HG03108 (cell line): ENCODE measurements around the gene PNMT.
A peak's percentile ranks its signal among the peaks of the same experiment; 100 is the strongest.

Experiments used
- ATAC-seq: cut with Tn5 transposase; IDR thresholded peaks from one replicate; pipeline ENCODE4 v1.9.1; 2021; ENCODE audit warnings: moderate library complexity; ENCODE audit not compliant: unreplicated experiment

PNMT gene, protein sequence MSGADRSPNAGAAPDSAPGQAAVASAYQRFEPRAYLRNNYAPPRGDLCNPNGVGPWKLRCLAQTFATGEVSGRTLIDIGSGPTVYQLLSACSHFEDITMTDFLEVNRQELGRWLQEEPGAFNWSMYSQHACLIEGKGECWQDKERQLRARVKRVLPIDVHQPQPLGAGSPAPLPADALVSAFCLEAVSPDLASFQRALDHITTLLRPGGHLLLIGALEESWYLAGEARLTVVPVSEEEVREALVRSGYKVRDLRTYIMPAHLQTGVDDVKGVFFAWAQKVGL

DNA sequence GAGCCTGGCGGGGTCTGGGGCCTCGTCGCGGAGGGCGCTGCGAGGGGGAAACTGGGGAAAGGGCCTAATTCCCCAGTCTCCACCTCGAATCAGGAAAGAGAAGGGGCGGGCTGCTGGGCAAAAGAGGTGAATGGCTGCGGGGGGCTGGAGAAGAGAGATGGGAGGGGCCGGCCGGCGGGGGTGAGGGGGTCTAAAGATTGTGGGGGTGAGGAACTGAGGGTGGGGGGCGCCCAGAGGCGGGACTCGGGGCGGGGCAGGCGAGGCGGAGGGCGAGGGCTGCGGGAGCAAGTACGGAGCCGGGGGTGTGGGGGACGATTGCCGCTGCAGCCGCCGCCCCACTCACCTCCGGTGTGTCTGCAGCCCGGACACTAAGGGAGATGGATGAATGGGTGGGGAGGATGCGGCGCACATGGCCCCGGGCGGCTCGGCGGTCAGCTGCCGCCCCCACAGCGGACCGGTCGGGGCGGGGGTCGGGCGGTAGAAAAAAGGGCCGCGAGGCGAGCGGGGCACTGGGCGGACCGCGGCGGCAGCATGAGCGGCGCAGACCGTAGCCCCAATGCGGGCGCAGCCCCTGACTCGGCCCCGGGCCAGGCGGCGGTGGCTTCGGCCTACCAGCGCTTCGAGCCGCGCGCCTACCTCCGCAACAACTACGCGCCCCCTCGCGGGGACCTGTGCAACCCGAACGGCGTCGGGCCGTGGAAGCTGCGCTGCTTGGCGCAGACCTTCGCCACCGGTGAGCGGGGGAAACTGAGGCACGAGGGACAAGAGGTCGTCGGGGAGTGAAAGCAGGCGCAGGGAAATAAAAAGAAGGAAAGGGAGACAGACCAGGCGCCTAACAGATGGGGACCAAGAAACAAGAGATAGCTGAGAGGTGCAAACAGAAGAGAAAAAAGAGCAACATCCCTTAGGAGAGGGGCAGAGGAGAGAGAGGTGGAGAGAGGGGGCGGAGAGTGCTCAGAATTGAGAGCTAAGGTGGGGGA lies at the start of gene PNMT:
TSS of gene PNMT (plus strand) at position 509 of the 980 bp plus-strand sequence. CDS start at position 532, 23 bp downstream.
- no peak for ATAC-seq

DNA sequence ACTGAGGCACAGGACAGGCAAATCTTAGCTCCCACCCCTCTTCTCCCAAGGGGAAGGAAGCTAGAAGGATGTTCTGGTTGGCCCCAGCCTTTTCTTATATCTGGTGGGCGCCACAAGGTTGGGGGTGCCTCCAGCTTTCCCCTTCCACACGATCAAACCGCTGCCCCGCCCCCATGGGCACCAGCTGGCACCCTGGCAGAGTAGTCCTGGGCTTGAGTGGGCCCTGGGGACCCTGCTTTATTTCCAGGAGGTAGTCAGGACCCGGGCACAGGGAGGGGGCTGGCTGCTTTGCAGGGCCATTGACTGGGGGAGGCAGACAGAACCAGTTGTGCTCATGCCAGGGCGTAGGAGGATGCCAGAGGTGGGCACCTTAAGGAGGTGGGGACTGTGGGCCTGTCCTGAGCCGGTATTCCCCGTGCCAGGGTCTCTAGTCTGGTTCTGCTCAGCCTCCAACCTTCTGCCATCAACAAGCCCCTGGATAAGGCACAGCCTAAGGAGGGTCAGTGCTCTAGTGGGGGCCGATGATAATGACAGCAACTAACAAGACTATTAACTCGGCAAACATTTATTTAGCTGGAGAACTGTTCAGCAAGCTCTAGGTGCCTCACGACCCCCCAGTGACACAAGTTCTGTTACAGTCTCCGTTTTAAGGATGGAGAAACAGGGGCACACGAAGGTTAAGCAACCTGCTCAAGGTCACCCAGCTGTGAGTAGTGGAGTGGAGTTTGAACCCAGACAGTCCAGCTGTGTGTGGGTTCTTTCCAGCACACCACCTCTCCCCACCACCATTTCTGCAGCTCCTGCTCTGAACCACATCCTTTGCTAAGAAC lies 49.1 kb upstream of the PNMT start:
- no peak for ATAC-seq

DNA sequence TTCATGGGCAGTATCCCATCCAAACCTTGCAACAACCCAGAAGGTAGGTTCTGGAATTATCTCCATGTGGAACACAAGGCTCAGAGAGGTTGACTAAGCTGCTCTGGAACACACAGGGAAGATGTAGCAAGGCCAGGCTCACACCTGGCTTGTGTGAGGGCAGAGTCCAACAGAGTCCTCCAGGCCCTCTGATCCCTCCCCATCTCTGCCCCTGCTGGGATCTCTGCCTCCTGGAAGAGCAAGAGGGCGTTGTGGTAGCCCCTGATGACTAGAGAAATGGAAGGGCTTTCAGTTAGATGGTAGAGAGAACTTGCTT lies 48.5 kb upstream of the PNMT start:
- no peak for ATAC-seq

- peak; percentile 44 for ATAC-seq
These were observed 46.5 kb upstream of the PNMT start for GRCh38 chr17:39621523-39622379.

DNA sequence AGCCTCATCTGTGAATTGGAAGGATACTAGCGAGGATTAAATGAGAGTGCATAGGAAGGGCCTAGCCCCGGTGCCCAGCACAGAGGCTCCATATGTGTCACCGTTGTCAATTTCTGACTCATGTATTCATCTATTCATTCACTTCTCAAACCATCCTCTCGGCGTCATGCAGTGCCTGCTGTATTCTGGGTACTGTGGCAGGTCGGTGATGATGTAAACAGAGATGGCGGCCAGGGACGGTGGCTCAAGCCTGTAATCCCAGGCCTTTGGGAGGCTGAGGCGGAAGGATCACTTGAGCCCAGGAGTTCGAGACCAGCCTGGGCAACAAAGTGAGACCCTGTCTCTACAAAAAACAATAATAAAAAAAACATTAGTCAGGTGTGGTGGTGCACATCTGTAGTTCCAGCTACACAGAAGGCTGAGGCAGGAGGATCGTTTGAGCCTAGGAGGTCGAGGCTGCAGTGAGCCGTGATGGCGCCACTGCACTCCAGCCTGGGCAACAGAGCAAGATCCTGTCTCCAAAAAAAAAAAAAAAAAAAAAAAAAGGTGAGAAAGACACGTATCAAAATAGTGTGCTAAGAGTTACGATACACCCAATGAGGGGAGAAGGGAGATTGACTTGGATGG lies 45.8 kb upstream of the PNMT start:
- ATAC-seq: peak; percentile 21

DNA sequence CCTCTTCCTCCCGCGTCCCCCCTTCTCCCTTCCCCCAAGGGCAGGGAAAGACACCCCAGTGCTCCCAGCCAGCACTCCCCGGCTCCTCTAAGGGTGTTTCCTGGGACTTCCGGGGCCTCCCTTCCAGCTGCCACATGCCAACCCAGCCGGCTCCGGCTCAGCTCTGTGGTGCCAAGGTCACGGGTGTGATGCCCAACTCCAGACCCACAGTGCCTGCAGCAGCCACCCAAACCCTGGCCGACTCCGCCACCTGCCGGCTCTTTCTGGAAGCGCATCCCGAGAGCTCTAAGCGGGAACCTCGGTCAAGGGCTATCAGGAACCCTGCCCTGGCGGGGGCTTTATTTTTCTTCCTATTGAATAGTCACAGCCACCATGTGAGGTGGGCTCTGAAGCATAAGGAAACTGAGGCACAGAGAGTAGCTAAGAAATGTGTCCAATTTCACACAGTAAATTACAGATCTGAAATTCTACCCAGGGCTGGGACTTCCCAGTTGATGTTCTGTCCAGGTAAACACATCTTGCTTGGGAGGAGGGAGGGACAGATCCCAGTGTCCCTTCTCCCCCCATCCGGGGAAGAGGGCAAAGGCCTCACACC lies 44.8 kb upstream of the PNMT start:
- peak; percentile 48 for ATAC-seq

GRCh38 chr17:39624313-39624712 lies 43.9 kb upstream of the PNMT start:
- ATAC-seq: no peak

GRCh38 chr17:39625198-39625785 lies 43.0 kb upstream of the PNMT start:
- no peak for ATAC-seq

- ATAC-seq: no peak
These were observed 41.8 kb upstream of the PNMT start, which contains the start of gene PPP1R1B for GRCh38 chr17:39626171-39627046. PPP1R1B (plus strand) TSS chr17:39626952; CDS start chr17:39627393, 441 bp downstream.

- no peak for ATAC-seq
These were observed 41.1 kb upstream of the PNMT start for GRCh38 chr17:39627047-39627711.

DNA sequence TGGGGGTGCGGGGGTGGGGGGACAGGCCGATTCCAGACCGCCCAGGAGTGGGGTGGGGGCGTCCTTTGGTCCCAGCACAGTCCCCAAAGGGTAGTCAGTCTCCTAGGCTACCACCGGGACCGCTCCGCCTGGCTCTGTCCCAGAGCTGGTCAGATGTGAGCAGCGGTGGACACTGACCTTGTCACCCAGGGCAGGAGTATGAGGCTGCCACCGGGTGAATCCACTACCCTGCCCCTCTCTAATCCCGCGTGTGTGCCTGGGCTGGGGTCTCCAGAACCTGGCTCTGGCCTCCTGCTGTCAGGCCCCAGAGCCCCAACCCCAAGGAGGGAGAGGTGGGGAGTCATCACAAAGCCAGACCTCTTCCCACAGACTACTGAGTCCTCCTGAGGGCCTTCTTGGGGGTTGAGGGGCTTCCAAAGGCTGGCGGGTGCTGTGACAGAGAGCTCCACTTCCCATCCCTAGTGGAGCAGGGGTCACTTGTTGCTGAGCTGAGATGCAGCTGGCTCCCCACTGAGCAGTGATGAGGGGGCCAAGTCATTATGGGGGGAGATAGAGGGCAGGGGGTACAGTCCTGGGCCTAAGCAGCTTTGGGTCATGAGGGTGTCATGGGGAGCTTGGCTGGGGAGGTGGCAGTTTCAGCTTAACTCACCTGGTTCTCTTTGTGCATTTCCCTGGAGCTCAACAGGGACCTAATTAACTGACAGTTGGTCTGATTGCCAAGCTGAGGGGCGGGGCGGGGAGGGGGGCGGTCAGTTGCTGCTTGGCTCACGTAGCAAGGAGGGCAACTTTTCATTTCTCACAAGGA lies 40.3 kb upstream of the PNMT start:
- ATAC-seq: no peak

DNA sequence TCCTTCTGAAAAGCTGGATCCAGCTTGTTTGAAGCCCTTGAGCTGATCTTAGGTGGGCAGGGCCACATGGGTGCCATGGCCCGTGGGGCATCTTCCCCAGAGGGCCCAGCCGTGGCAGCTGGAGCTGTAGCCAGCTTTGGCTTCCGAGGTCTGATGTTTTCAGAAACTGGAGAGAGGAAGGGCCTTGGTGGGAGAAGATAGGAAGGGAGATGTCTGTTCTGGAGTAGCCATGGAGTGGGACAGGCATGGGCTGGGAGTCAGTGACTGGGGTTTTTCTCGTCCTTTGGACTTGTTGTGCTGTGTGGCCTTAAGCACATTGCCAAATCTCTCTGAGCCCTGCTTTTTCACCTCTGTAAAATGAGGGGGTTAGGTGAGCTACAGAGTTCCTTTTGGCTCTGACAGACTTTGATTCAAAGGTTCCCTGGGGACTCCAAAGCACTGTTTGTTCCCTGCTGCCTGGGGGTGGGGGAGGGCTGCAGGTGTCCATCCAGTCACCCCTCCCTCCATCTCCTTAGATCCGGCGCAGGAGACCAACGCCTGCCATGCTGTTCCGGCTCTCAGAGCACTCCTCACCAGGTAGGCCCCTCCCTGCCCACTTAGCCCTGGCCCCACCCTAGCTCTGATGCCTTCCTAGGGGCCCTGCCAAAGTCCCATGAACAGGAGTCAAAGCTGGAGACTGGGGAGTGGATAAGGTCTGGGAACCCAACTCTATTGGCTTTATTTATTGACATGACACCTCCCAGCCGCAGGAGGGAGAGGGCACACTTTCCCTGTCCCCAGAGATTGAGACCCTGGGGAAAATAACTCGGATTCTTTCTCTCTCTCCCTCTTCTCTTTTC lies 39.4 kb upstream of the PNMT start:
- no peak for ATAC-seq

DNA sequence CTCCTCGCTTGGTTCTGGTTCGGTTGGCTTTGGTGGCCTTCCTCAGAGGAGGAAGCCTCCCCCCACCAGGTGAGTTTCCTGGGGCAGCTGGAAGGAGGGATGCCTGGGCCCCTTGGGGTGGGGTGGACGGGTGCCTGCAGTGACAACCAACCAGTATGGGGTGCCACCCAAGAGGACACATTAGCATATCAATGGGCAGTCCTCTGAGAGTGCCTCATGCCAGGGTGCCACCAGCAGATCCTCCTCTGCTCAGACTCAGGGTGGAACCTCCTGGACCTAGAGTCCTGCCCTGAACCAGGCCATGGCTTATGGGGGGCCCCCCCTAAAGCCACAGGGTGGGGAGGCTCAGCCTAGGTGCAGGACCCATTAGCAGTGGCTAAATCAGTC lies 38.8 kb upstream of the PNMT start:
- no peak for ATAC-seq

DNA sequence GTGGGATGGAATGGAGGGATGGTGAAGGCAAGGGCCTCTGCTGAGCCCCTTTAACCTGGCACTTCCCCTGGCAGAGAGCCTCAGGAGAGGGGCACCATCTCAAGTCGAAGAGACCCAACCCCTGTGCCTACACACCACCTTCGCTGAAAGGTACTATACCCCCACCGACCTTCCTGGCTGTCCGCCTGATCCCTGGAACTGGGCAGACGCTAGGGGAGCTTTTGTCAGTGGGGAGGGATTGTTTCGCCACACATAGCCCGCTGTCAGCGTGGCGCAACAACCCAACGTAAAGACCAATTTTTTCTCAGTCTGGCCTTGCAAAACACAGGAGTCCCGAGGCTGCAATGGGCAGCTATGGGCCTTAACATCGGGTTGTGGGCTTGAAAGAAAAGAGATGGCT lies 38.4 kb upstream of the PNMT start:
- ATAC-seq: no peak

GRCh38 chr17:39631403-39631802 lies 36.9 kb upstream of the PNMT start:
- no peak for ATAC-seq
